GM18861 (cell line): ENCODE results near the gene UBR4.
"Not testable (repeated sequence)": the region's sequence is repeated elsewhere in the genome, so short reads cannot be mapped to it uniquely, and the experiment has no call there.

Experiments used
- ATAC-seq: cut with Tn5 transposase; IDR thresholded peaks from one replicate; pipeline ENCODE4 v1.9.1; 2021; ENCODE audit not compliant: unreplicated experiment

UBR4 gene

DNA sequence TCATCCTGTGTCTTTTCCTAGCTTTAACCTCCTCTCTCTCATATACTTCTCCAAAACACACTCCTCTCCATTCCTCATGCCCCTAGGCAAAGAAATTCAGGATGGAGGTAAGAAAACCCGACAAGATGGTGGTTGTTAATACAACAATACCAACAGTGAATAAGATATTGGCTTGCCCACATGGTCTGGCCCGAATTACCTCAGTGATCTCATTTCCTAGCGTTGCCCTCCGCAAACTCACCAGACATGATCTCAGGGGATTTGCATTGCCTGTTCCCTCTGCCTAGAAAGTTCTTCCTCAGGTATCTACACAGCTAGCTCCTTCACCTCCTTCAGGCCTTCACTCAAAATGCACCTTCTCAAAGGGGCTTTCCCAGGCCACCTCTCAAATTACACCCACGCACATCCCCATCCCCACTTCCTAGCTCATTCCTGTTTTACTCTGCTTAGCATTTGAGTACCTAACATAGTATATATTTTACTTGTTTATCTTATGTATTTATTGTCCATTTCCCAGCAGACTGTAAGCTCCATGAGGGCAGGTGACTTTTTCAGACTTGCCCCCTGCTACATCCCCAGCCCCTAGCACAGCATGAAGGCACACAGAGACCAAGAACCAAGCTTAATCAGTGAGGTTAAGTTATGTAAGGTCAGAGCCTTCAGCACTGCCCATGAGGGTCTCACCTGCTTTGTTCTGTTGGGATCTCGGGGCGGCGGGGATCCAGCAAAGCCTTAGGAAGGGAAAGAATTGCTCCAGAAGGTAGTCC, 10.2 kb upstream of the UBR4 start:
- ATAC-seq = no peak

DNA sequence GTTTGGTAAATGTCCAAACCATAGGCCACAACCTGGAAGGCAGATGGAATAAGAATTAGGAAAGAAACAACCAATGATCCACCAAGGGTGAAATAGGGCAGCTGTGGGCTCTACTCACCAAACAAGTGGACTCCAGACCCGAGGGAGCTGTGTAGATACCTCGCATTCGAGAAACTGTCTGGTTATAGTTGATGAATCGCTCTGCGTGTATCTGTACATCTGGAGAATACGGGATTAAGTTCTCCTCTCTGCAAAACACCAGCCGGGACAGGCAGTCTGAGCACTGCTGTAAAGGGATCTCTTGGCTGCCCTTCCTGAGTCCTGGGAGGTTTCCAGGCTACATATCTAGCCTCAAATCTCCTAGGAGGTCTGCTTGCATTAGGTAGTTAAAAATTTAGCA, 9.4 kb upstream of the UBR4 start:
- no peak for ATAC-seq

DNA sequence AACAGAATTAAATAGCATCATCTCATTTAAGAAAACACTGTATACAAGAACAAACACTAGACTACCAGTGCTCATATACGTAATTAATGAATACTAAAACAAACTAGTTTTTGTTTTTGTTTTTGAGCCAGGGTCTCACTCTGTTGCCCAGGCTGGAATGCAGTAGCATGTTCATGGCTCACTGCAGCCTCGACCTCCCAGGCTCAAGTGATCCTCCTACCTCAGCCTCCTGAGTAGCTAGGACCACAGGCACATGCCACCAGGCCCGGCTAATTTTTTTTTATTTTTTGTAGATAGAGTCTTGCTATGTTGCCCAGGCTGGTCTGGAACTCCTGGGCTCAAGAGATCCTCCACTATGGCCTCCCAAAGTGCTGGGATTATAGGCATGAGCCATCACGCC, 6.5 kb upstream of the UBR4 start:
- ATAC-seq = not testable (repeated sequence)

DNA sequence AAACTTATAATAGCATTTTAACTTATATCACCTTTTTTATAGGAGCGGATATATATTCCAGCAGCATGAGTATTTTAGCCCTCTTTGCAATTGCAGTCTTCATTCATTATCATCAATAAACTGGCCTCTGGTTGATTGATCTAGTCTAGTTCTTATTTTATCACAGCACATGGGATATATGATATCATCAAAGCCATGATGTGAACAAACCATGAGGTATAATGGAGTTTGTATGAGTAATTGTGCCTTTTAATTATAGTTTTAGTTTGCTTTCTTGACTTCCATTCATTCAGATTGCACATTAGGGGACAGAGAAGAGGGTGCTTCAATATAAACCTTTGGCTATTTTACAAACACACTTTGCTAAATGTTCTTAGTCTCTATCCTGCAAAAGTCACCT, 3.5 kb upstream of the UBR4 start:
- no peak for ATAC-seq

DNA sequence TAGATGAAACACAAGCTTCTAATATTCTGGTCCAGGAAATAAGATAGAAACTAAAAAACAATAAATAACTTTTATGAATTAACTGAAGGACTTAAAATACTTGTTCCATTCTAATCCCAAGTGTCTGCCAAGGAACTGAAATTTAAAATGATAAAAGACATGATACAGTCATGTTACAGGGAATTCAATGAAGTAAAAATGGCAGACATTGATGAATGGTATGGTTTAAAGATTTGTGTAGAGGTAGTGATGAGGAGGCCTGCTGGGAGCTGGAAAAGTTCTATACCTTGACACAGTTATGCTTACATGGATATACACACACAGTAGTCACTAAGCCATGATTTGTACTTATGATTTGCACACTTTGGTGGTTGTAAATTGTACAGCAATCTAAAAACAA, 2.1 kb upstream of the UBR4 start:
- no peak for ATAC-seq

DNA sequence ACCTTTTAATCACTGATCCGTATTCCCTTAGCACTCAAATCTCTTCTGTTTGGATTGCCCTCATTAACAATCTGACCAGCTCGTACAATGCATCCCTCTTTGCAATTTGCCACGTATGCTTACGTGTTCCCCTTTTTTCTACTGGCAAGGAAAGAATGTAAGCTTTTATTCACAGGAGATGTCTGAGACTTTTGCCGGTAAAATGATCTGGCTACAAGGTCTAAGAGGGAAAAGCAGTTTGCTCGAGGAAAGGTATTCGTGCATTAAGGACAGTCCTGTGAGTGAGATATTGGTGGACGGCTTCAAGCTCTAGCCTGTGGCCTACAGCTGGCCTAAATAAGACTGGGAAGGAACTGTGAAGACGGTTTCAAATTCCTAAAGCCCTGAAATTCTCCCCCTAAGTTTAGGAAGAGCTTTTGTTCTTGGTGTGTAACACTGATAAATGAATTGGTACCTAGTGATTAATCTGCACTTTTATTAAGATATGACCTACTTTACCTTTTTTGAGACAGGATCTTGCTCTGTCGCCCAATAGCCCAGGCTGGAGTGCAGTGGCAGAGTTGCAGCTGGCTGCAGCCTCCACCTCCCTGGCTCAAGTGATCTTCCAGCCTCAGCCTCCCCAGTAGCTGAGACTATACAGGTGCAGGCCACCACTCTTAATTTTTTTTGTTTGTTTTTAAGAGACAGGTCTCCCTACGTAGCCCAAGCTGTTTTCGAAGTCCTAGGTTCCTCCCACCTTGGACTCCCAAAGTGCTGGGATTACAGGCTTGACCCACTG, 895 bp upstream of the UBR4 start:
- no peak for ATAC-seq

DNA sequence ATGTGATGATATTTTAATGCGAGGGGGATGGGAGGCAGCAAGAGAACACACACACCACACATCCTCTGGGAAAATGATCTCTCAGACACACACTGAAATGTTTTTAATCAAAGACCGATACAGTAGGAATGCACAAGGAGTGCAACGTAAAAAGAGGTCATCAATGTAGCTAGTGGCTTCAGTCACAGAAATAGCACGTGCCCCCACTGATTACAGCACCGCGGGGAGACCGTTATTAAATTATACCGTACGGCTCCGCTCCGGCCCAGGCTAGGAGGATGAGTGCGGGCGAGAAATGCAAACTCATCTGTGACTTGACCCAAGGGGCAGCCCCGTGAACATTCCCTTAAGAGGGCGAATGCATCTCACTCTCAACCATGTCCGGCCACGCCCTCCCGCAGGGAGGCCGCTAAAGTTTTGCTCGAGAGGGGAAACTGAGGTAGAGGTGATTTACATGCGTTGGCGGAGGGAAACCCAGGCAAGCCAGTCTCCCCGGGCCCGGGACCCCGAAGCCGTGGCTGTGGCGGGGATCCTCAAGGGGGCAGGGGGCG, 552 bp downstream of the UBR4 start:
- ATAC-seq = peak; percentile 34

- ATAC-seq = no peak
Measured at GRCh38 chr1:19208710-19209438, 1.2 kb downstream of the UBR4 start.

DNA sequence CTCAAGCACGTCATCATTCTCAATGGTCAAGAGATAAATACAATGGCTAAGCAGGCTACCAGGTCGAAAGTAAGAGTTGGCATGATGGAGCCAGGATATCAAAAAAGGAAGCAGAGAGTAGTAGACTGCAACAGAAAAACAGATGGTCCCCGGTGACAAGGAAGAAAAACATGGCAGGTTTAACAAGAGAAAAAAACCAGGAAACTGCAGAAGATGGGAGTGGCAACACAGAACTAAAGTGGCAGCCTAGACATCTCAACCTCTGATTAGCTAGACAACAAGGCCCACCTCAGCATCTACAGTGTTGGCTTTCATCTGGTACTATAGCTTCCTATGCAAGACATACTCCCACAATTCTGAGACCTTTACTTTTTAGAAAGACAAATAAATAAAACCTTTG, 3.1 kb downstream of the UBR4 start:
- no peak for ATAC-seq

- no peak for ATAC-seq
Measured at GRCh38 chr1:19205845-19206244, 4.2 kb downstream of the UBR4 start.

- no peak for ATAC-seq
Measured at GRCh38 chr1:19205403-19205802, 4.7 kb downstream of the UBR4 start.

DNA sequence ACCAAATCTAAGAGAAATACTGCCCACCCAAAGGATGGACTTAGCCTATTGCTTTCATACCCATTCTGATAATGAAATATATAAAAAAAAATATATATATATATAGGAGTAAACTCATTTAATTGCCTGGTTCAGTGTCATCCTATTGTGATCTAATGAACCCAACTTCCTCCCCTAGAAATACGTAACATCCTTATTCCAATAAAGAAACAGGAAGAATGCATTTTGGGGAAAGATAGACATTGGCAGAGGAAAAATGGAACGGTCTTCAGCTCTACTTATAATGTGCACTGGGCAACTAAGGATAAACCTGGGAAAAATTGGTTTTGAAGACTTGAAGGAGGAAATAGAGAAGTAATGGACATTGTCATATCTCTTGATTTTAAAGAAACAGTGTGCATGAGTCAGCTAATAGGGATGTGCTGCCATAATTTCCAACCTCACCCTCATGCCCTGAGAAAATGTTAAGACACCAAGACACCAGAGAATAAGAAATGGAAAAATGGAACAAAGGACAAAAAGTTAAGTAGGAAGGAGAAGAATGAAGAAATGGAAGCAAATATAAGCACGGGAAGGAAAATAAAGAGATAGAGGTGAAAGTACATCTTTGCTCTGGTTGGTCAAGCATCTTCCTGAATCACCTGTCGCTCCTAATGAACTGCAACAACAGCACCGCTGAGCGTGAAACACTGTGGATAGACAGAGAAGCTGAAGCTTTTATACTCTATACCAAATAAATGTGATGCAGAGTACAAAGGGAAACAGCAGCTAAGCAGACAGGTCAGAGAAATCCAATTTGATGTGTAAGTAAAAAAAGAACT, 5.4 kb downstream of the UBR4 start:
- no peak for ATAC-seq

DNA sequence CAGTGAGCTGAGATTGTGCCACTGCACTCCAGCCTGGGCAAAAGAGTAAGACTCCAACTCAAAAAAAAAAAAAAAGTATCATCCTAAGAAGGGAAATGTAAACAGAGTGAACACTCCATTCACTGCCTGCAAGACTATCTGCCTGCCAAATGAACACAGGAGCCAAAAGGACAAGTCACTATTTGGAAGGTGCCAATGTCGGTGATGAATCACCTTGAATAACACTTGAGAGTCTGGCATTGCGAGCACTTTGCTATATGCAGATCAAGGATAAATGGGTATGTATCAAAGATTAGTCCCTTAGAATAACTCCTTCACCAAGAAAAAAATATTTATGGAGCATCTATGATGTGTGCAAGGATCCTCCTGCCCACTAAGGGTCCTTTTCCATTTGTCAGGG, 6.6 kb downstream of the UBR4 start:
- ATAC-seq = no peak

- no peak for ATAC-seq
Measured at GRCh38 chr1:19202396-19202795, 7.7 kb downstream of the UBR4 start.

DNA sequence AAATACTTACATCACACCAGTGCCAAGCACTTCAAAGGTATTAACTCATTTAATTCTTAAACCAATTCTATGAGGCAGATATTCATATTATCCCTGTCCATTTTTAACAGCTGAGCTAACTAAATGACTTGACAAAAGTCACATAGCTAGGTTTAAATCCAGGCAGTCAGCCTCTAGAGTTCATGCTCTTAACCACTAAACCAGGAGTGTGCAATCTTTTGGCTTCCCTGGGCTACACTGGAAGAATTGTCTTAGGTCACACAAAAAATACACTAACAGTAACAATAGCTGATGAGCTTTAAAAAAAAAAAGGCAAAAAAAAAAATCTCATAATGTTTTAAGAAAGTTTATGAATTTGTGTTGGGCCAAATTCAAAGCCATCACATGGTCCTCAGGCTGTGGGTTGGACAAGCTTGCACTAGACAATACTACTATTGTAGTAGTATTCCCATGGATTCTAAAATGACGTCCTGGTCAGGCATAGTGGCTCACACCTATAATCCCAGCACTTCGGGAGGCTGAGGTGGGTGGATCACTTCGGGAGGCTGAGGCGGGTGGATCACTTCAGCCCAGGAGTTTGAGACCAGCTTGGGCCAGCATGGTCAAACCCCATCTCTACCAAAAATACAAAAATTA, 10.0 kb downstream of the UBR4 start:
- ATAC-seq = no peak

DNA sequence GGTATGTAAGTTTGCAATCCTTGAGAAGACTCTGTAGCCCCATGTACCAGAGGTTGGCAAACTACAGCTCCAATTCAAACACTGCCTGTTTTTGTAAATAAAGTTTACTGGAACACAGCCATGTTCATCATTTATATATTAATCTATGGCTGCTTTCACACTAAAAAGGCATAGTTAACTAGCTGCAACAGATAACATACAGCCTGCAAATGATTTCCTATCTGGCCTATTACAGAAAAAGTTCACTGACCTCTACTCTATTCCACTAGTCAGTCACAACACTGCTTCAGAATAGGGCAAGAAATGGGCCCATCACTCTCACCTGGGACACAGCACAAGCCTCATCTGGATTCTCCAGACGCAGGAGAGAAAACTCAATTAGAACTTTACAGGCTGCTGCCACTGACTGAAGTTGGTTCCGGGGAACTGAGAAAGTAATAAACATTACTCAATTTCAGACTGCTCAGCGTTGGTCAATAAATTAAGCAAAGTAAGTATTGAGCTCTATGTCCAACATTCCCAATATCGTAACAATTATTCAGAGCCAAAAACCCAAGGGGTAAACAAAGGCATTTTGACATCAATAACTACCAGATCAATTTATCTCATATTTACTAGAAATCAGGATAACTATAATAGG, 10.6 kb downstream of the UBR4 start:
- no peak for ATAC-seq

GRCh38 chr1:19198820-19199219, 11.2 kb downstream of the UBR4 start:
- ATAC-seq = no peak

GRCh38 chr1:19197845-19198244, 12.2 kb downstream of the UBR4 start:
- no peak for ATAC-seq

DNA sequence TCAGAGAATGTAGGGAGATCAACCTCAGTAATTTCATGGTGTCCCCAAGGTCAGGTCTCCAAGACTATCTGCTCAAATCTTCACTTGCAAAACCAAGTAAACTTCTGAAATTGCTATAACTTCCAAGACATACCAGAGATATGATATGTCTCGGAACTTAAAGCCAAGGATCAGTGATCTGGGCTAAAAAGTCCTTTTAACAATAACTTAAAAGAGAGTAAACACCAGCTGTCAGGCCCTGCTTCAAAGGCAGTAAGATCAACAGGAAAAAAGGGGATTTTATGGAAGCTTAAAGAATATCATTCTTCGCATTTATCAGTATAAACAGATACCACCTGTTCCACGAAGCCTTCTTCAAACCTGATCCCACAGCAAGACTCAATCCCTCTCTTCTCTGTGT, 13.7 kb downstream of the UBR4 start:
- no peak for ATAC-seq

GRCh38 chr1:19193004-19193403, 17.1 kb downstream of the UBR4 start:
- no peak for ATAC-seq
